Measurements from ENCODE around the gene GAGE12D. TPM values are rescaled to one million over a fixed set of nuclear protein-coding genes. Genes with fewer than 3 reads are reported as not detected.
"Not testable (repeated sequence)": the region's sequence is repeated elsewhere in the genome, so short reads cannot be mapped to it uniquely, and the experiment has no call there.

Gene GAGE12D
- total RNA-seq: not detected in 2 replicates

- intact Hi-C loops (cut with micrococcal nuclease): not testable (repeated sequence)
Measured at GRCh38 chrX:49541433-49541832, at the start of gene GAGE12D. GAGE12D (plus strand) TSS chrX:49541733; CDS start chrX:49542888, 1,155 bp downstream.

- intact Hi-C loops (cut with micrococcal nuclease): not testable (repeated sequence)
Measured at GRCh38 chrX:49531877-49532276, 9.7 kb upstream of the GAGE12D start, which contains the start of gene GAGE12C. GAGE12C (plus strand) TSS chrX:49532177; CDS start chrX:49533332, 1,155 bp downstream.

- intact Hi-C loops (cut with micrococcal nuclease): not testable (repeated sequence)
Measured at GRCh38 chrX:49550989-49551388, 9.5 kb downstream of the GAGE12D start, which contains the start of gene GAGE12E. GAGE12E (plus strand) TSS chrX:49551289; CDS start chrX:49552444, 1,155 bp downstream.

GRCh38 chrX:49560542-49560941, 19.0 kb downstream of the GAGE12D start, which contains the start of gene GAGE12F:
GAGE12F (plus strand) TSS chrX:49560842; CDS start chrX:49561997, 1,155 bp downstream.
- intact Hi-C loops (cut with micrococcal nuclease): not testable (repeated sequence)

GRCh38 chrX:49568728-49569127, 27.2 kb downstream of the GAGE12D start:
- intact Hi-C loops (cut with micrococcal nuclease): not testable (repeated sequence)

- intact Hi-C loops (cut with micrococcal nuclease): not testable (repeated sequence)
Measured at GRCh38 chrX:49569152-49569551, 27.6 kb downstream of the GAGE12D start.

GRCh38 chrX:49570100-49570499, 28.6 kb downstream of the GAGE12D start, which contains the start of gene GAGE12G:
GAGE12G (plus strand) TSS chrX:49570400; CDS start chrX:49571555, 1,155 bp downstream.
- intact Hi-C loops (cut with micrococcal nuclease): not testable (repeated sequence)

GRCh38 chrX:49579649-49580048, 38.1 kb downstream of the GAGE12D start, which contains the start of gene GAGE12H:
GAGE12H (plus strand) TSS chrX:49579949; CDS start chrX:49581104, 1,155 bp downstream.
- intact Hi-C loops (cut with micrococcal nuclease): not testable (repeated sequence)

- intact Hi-C loops (cut with micrococcal nuclease): not testable (repeated sequence)
Measured at GRCh38 chrX:49589196-49589595, 47.7 kb downstream of the GAGE12D start, which contains the start of gene GAGE2A. GAGE2A (plus strand) TSS chrX:49589496; CDS start chrX:49590651, 1,155 bp downstream.

- intact Hi-C loops (cut with micrococcal nuclease): not testable (repeated sequence)
Measured at GRCh38 chrX:49589769-49590478, 48.4 kb downstream of the GAGE12D start.

GRCh38 chrX:49590488-49590887, 49.0 kb downstream of the GAGE12D start:
- intact Hi-C loops (cut with micrococcal nuclease): not testable (repeated sequence)

Other genes with a start within 250 kb of the GAGE12D start
- gene GAGE10, start 238.1 kb upstream of the GAGE12D start, total RNA-seq: not detected in 2 replicates
- not detected in 2 replicates for gene GAGE12J, start 219.7 kb upstream of the GAGE12D start, total RNA-seq
- not detected in 2 replicates for gene GAGE13, start 210.2 kb upstream of the GAGE12D start, total RNA-seq
- gene GAGE12C, start 9.6 kb upstream of the GAGE12D start, total RNA-seq: not detected in 2 replicates
- gene GAGE12E, start 9.6 kb downstream of the GAGE12D start, total RNA-seq: not detected in 2 replicates
- gene GAGE12F, start 19.1 kb downstream of the GAGE12D start, total RNA-seq: not detected in 2 replicates
- not detected in 2 replicates for gene GAGE12G, start 28.7 kb downstream of the GAGE12D start, total RNA-seq
- gene GAGE12H, start 38.2 kb downstream of the GAGE12D start, total RNA-seq: not detected in 2 replicates
- gene GAGE2A, start 47.8 kb downstream of the GAGE12D start, total RNA-seq: not detected in 2 replicates
- not detected in 2 replicates for gene GAGE1, start 57.3 kb downstream of the GAGE12D start, total RNA-seq
- not detected in 2 replicates for gene PAGE1, start 154.3 kb downstream of the GAGE12D start, total RNA-seq